GM08714 (cell line): ENCODE data around the gene USP22.

ENCODE experiments used
- H3K4me3 ChIP-seq: fragments of 200-500 bp; sonication (Bioruptor generic); 2 replicates; pipeline ENCODE4 v1.5.1; 2014; ENCODE audit warnings: mild to moderate bottlenecking, low read length, inconsistent platforms
- ZNF274 ChIP-seq: IDR thresholded peaks from 2 replicates; pipeline ENCODE4 v1.6.1; 2012; ENCODE audit warnings: mild to moderate bottlenecking, low read depth, low read length

The USP22 gene

GRCh38 chr17:21005367-21005766 lies 37.4 kb downstream of the USP22 start:
- H3K4me3 ChIP-seq: no peak overlapping the region
- TF ChIP-seq ZNF274: no peak

DNA sequence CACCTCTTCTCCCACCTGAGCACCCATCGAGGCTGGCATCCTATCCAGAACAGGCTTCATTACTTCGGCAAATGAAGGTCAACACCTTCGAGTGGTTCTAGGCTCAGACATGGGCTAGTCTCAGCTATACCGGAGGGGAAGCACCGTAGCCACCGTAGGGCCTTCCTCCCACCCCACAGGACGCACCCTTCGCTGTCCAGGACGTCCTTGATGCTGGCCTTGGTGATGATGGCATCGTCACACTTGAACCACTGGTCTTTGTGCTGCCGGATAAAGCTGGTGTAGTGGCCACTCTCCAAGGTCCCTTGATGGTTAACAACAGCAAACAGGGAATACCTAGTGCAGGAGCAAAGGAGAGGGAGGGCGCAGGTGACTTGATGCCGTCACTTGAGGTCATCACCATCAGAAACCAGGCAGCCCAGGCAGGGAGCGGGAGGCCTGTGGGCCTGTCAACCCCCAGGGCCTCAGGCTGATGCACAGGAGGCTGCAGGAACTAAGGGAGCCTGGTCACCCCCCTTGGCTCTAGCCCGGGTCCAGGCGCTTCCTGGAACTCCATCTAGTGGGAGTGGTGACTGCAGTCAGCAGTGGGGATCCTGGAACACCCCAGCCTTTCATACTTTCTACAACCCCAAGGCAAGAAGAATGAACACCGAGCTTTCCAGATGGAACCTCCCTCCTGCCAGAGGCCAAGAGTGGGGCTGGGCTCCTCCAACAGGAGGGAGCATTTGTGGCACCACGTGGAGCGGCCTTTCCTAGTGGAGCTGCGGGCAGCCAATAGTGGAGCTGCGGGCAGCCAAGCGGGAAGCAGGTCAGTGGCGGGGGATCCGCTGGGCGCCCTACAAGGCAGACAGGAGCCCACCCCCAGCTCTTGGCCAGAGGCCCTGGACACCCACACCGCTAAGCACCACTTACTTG lies 38.5 kb downstream of the USP22 start:
- H3K4me3 ChIP-seq: no peak overlapping the region
- TF ChIP-seq ZNF274: no peak

- H3K4me3 ChIP-seq: no peak overlapping the region
- TF ChIP-seq ZNF274: no peak
Measured at GRCh38 chr17:21003007-21003621, 39.7 kb downstream of the USP22 start.

DNA sequence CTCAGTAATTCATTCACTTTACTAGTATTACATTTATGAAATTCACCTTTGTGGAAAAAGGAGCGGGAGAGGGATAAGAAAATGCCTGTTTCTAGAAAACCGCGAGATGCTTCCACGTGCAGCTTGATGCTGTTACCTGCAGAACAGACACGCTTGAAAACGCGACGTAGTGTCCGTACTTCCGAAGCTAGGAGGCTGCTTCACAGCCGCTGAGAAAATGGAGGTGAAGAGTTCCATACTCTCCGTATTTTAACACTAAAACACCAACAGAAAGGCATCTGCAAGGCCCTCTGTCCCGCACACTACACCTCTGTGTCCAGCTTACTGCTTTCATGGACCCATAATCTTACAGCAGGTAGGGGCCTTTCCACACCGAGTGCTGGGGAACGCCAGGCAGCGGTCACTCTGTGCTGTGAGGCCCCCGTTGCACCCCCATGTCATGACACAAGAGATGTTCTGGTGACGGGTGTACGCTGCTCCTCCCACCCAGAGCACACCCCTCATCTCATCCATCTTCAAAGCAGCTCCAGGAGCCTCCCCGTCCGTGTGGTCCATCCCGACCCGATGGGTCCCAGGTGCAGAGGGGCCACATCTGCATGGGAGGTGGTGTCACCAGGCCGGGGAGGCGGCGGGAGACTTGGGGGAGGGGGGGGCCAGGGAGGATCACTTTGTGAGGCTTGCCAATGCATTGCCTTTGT lies 40.4 kb downstream of the USP22 start:
- no peak overlapping the region for H3K4me3 ChIP-seq
- no peak for TF ChIP-seq ZNF274

GRCh38 chr17:21001813-21002221 lies 41.0 kb downstream of the USP22 start:
- no peak for TF ChIP-seq ZNF274
- no peak overlapping the region for H3K4me3 ChIP-seq

DNA sequence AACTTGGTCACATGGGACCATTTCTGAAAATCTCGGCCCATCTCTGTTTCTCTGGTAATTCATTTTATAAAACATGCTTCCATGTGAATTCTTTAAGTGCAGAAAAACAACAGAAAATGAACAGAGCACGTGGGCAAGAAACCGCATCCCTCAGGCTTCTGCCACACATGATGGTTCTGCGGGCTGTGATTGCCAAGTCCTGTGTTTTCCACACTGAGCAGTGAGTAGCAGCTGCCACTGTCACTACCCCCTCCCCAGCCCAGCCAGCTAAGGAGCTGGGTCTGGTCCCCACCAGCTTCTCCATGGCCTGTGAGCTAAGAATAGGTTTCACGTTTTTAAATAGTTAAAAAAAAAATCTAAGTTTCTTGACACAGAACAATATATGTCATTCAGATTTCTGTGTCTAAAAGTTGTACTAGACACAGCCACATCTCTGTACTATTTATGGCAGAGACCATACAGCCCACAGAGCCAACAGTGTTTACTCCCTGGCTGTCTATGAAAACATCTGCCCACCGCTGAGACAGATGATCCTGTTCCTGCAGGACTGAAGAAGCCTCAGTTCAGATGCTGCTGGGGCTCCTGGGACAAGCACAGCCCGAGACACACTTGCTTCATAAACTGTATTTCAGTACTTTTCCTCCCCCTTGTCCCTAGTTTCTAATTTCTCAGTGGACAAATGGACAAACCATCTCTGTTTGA lies 41.5 kb downstream of the USP22 start:
- no peak for TF ChIP-seq ZNF274
- H3K4me3 ChIP-seq: no peak overlapping the region

DNA sequence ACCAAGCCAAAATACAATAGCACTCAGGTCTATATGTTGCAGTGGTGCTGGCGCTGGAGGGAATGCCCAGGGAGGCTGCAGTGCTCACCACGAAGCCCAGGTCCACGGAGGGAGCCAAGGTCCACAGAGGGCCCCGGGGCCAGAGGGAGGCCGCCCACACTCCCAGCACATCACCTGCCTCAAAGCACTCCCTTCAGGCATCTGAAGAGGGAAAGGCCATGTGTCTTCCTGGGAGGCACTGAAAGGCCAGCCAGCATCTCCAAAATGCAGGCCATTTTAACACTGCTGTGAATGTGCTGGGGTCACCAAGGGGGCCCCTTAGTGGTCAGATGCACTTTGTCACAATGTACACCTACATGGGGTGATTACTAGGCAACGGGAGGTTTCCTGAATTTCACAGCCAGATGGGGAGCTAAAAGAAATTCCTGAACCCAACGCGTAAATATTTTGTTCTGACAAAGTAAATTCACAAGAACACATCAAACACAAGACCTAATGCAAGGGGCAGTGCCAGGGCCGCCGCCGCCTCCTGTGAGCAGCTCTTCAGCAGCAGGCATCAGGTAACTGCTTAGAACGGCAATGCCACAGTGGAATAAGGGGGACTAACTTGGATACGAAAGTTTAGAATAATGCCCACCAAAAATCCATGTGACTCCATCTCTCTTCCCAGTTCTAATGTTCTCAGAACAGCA lies 42.8 kb downstream of the USP22 start:
- TF ChIP-seq ZNF274: no peak
- H3K4me3 ChIP-seq: no peak overlapping the region

- H3K4me3 ChIP-seq: no peak overlapping the region
- no peak for TF ChIP-seq ZNF274
Measured at GRCh38 chr17:20999044-20999573, 43.7 kb downstream of the USP22 start.

DNA sequence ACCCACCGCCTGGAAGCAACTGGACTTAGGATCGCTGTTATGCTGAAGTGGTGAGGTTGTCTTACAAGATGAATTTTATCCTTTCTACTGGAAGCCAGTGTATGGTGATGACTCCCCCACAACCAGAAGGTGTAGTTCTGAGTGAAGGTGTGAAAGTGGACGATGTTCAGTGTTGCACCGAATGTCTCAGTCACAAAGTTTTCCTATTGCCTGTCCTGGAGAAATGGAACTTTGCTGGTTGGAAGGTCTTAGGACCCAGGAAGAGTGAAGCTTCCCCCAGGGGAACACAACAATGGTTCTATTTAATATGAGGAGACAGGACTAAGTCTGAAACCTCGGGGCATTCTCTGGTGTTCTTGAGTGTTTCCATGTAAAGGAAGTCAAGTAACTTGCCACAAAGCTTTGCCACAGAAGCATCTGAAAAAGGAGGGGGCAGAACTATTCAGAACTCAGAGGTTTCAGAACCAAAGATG lies 44.2 kb downstream of the USP22 start:
- H3K4me3 ChIP-seq: no peak overlapping the region
- TF ChIP-seq ZNF274: no peak

DNA sequence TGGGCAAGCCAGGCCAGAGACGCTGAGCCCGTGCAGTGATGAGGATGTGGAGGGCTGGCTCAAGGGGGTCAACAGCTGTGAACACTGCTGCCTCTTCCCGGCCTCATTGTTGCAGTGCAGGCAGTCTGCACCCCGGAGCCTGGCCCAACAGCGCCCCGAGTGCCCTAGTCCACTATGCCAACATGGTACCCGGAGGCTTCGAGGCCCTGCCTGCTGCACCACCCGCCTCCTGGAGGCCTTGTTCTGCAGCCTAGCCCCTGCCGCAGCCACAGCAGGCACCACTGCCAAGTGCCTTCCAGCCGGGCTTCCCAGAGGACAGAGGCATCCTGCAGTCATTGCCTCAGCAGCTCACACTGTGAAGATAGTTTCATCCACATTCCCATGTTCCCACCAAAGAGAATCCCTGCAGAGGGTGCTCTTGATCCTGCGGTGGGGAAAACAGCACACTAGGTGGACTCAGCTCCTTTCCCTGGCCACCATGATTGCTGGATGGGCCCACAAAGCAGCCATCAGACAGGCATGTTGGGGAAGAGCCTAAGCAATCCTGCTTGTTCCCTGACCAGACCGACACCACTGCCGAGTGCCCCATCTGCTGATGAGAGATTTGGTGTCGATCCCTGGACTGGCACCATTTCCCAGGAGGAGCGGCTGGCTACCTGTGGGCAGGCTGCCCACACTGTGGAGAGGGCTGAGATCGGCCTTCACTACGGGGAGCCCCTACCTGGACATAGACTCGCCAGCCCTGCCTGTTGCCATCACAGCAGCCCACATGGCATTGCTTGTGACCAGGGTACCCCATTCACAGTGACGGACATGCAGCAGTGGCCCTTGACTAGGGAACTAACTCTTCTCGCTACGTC lies 44.9 kb downstream of the USP22 start:
- TF ChIP-seq ZNF274: no peak
- no peak overlapping the region for H3K4me3 ChIP-seq

- TF ChIP-seq ZNF274: no peak
Measured at GRCh38 chr17:20996724-20997615, 45.8 kb downstream of the USP22 start.

More at GRCh38 chr17:20996724-20997615, 45.8 kb downstream of the USP22 start:
- no peak overlapping the region for H3K4me3 ChIP-seq
